Jurkat, Clone E6-1 (cell line): ENCODE data around the gene PRMT7.
A peak's percentile ranks its signal among the peaks of the same experiment; 100 is the strongest.

ENCODE experiments used
- DNase-seq: peaks from one replicate; pipeline ENCODE4 v3.0.0-alpha.2; 2011; ENCODE audit warnings: low read depth, low spot score
- H3K4me3 ChIP-seq: 2 replicates; pipeline ENCODE4 v1.5.1; 2011; ENCODE audit warnings: mild to moderate bottlenecking, low read length, control low read depth, moderate library complexity

The PRMT7 gene

DNA sequence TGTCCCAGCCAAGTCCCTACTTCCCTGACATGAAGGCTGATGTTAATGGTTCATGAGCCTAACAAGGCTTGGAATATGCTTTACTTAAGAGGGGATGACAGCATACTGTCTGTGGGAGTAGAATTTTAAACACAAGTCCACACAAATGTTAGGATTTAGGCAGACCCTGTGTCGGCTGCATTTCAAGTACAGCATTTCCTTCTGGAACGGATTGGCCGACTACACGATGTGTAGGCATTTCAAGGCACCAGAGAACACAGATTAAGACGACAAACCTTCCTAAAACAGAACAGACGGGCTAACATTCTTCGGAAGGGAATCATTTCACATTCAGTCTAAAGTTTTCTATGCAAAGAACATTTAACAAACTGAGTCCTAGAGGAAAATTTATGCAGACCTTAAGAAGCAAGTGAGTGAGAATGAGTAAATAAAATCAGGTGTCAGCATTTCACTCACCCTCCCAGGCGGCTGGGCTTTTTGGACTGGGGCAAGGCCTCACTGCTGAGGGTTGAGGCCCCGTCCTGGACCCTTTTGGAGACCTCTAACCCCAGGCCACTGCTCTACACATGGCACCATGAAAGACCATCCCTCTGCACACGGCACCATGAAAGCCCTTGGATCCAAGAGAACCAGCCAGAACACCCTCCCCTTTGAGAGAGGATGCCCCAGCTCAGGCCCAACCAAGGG, 70.0 kb downstream of the PRMT7 start:
- no peak overlapping the region for H3K4me3 ChIP-seq

GRCh38 chr16:68381363-68381724, 70.5 kb downstream of the PRMT7 start:
- no peak for DNase-seq
- no peak overlapping the region for H3K4me3 ChIP-seq

More for the DNA sequence above, 70.0 kb downstream of the PRMT7 start:
- no peak for DNase-seq

DNA sequence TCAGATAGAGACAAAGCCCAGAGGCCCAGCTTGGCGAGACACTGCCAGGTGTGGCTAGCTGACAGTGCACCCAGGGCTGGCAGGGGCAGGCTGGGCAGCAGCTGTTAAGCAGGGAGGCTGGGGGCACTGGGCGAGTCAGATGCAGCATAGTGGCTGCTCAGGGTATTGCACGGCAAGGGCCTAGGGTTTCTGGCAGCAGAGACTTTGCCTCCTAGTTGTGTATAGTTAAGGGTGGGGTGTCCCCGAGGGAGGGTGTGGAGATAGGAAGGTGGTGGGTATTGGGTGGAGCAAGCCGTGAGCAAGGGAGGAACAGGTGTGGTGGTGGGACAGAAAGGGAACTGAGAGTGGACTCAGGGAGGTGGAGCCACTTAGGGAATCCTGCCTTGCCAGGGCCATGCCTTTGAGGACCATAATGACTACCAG, 71.5 kb downstream of the PRMT7 start:
- peak; percentile 54 for DNase-seq
- H3K4me3 ChIP-seq: no peak overlapping the region

DNA sequence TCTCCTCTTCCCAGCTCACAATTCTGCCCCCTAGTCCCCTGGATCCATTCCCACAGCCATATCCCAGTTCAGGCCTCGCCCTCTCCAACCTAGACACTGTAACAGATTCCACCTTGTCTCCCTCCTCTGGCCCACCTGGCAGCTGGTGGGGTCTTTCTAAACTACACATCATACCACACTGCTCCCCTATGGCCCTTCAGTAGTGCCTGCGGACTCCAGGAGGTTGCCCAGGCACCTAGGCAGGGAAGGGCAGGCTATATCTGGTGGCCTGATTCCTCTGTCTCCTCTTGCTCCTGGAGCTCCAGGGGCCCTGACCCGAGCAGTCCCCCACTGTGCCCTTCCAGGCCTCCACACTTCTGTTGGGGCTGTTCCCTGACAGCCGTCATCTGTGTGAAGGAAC, 73.0 kb downstream of the PRMT7 start:
- no peak for DNase-seq
- H3K4me3 ChIP-seq: no peak overlapping the region

DNA sequence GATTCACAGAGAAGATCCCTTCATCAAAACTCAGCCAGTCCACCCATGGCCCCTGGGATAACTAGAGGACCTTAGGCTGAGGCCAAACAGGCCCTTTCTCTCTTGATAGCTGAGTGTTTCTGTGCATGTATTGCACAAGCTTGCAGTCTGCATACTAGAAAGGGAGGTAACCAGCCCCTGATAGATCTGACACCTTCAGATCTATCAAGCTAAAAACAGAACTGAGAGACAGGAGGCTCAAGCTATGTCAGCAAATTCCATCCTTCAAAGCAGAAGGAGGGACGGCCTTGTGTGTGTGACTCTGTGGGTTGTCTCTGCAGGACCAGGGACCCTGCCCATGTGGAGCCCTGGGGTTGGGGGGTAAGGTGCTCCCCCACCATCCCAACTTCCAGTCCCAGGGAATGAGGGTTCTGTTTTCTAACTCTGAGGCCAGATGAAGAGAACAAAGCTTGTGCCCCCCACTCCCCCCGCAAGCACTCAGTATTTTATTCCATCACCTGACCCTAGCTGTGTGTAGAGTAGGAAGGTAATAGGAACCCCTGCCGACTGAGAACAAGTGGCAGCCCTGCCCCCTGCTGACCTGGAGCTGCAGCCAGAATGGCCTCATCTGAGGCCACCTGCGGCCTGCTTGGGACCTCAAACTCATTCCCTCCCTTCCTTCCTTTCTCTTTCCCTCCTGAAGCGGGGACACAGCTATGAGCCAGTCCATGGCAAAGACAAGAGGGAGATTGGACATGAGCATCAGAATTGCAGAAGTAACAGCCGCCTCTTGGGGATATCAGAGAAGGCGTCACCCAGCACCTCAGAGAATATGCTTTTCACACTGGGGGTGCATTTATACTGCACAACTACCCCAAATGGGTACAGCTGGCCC, 73.7 kb downstream of the PRMT7 start:
- DNase-seq: no peak
- no peak overlapping the region for H3K4me3 ChIP-seq

DNA sequence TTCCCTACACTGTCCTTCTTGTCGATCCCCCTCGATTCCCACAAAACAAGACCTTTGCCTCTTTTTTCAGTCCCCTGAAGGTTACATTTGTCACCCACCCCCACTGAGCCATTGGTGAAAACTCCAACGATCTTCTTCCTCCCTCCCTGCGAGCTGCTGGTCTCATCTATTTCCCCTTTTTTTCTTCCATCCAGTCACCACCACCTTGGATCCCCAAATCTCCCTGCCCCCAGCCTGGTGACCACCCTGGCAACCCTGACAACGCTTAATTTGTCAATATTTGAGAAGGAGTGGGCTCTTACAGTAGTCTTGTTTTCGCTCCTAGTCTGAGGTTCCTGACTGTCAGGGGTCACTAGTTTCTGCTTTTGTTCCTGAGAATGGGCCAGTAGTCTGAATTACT, 74.6 kb downstream of the PRMT7 start:
- no peak overlapping the region for H3K4me3 ChIP-seq
- no peak for DNase-seq

GRCh38 chr16:68386628-68387027, 75.8 kb downstream of the PRMT7 start:
- no peak overlapping the region for H3K4me3 ChIP-seq
- no peak for DNase-seq

- no peak for DNase-seq
- no peak overlapping the region for H3K4me3 ChIP-seq
Measured at GRCh38 chr16:68387301-68387700, 76.5 kb downstream of the PRMT7 start.

- H3K4me3 ChIP-seq: no peak overlapping the region
- DNase-seq: no peak
Measured at GRCh38 chr16:68388124-68388523, 77.3 kb downstream of the PRMT7 start.

DNA sequence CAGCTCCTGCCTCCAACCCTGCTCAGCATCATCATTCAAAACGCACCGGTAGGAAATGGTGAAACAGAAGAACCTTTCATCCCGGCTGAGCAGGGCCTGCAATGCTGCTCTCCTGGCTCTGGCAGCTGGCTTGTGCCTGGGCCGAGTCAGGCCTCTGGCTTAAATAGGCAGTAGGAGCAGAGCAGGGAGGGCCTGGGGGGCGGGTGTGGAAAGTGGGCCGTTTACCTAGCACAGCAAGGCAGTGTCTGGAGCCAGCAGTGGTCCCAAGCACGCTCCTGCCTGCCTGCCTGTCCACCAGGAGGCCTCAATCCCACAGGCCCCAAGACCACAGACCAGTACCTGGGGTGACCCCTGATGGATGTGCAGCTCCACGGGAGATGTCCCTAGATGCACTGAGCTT, 78.2 kb downstream of the PRMT7 start:
- DNase-seq: no peak
- H3K4me3 ChIP-seq: no peak overlapping the region

- H3K4me3 ChIP-seq: no peak overlapping the region
- no peak for DNase-seq
Measured at GRCh38 chr16:68389750-68390371, 79.0 kb downstream of the PRMT7 start.

DNA sequence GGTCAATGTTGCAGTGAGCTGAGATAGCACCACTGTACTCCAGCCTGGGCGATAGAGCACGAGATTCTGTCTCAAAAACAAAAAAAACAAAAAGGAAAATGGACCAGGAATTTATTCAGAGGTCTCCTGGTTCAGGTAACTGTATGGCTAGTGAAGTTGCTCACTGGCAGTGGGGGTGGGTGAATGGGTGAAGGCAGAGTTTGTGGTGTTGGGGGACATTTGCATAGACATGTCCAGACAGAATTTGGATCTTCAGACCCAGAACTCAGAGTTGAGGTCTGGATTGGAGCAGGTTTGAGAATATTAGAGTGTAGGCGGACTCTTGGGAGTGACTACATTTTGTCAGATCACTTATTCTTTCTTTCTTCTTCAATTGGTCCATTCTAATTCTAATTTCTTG, 82.5 kb downstream of the PRMT7 start:
- DNase-seq: no peak

DNA sequence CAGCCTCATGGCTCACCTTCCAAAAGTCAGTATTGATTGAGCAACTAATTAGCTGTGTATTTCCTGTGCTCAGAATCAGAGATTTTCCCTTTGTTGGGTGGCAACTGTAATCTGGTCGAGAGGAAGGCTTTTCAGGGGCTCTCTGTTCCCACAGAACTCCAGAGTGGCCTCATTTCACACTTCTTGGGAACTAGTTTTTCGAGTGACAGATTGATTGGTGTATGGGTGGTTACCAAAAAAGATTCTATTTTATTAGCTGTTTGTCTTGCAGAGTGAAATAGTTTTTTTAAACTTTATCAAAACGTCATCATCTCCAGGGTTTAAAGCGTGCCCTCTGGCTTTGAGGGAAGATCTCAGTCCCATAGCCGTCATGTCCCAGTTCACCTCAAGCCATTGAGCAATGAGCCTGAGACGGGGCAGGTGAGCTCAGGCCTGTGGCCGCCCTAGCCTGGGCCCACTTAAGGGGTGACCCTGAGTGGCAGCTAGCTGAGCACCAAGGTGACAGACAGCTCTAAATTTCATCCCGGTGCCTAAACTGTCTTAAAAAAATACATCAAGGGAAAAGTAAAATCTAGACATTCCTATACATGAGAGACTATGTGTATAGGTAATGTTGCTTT, 84.5 kb downstream of the PRMT7 start:
- no peak for DNase-seq
- no peak overlapping the region for H3K4me3 ChIP-seq

More for the DNA sequence above, 82.5 kb downstream of the PRMT7 start:
- H3K4me3 ChIP-seq: no peak overlapping the region

DNA sequence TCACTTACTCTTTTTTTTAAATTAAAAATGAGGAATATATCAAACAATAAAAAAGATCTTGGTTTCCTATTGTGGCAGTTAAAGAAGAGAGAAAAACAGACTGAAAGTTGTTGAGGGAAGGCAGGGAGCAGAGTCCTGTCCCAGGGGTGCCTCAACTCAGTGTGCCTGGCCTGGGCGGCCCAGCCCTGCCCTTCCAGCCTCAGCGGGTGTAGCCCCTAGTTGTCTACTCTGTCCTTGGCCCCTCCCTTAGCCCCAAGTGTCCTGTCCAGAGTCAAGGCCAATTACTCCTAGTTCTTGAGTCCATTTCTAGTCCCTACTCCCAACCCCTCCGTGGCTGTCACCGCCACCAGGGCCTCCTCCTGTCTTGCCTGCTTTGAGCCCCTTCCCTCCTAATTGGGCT, 85.0 kb downstream of the PRMT7 start:
- no peak overlapping the region for H3K4me3 ChIP-seq
- no peak for DNase-seq

GRCh38 chr16:68396481-68396880, 85.7 kb downstream of the PRMT7 start:
- H3K4me3 ChIP-seq: no peak overlapping the region
- peak; percentile 64 for DNase-seq

- no peak for DNase-seq
- H3K4me3 ChIP-seq: no peak overlapping the region
Measured at GRCh38 chr16:68397710-68398201, 86.9 kb downstream of the PRMT7 start.

DNA sequence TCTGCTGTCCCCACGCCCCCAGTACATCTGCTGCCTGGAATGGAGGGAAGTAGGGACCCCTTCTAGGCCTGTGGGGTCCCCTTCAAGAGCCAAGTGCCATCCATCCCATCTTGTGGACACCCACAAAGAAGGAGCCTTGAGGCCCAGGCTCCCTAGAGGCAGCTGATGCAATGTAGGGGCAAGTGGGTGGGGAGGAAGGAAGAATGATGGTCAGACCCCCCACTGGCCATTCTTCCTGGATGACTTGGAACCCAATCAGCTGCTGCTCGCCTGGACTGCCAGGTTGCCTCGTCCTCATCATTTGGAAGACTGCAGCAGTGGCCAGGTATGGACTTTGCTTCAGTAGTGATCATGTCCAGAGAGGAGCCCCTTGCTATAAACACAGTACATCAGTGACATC, 88.6 kb downstream of the PRMT7 start:
- H3K4me3 ChIP-seq: no peak overlapping the region
- DNase-seq: no peak

GRCh38 chr16:68400083-68400923, 89.5 kb downstream of the PRMT7 start:
- no peak overlapping the region for H3K4me3 ChIP-seq
- no peak for DNase-seq
